HepG2 (cell line): ENCODE results near the gene AUTS2.

Source experiments
- FOXM1 ChIP-seq: sonication (generic); formaldehyde crosslinking; IDR thresholded peaks from 2 replicates; pipeline ENCODE4 v1.5.0; 2020; ENCODE audit warnings: missing genetic modification reagents
- GPBP1L1 ChIP-seq: sonication (generic); formaldehyde crosslinking; IDR thresholded peaks from 2 replicates; pipeline ENCODE4 v1.5.0; 2020; ENCODE audit warnings: mild to moderate bottlenecking, missing genetic modification reagents
- POLR2AphosphoS5 ChIP-seq: IDR thresholded peaks from 2 replicates; pipeline ENCODE4 v1.6.1; 2012; ENCODE audit warnings: low read depth, low read length
- ZNF570 ChIP-seq: sonication (generic); formaldehyde crosslinking; IDR thresholded peaks from 2 replicates; pipeline ENCODE4 v1.4.0; 2020; ENCODE audit warnings: mild to moderate bottlenecking, missing genetic modification reagents, borderline replicate concordance

GRCh38 chr7:69864274-69864673 is 266.0 kb downstream of the AUTS2 start:
- no peak for TF ChIP-seq FOXM1
- TF ChIP-seq POLR2AphosphoS5 = no peak
- no peak for TF ChIP-seq GPBP1L1 (CRISPR knock-in tag)
- no peak for TF ChIP-seq ZNF570
